Activated T-helper 17 cell treated with anti-CD3 and anti-CD28 coated beads, Interleukin-2, amount 50 U/mL, for 72 hours (primary cell): ENCODE data around the gene FOXN3. TPM values are rescaled to one million over a fixed set of nuclear protein-coding genes. Genes with fewer than 3 reads are reported as not detected.
A peak's percentile ranks its signal among the peaks of the same experiment; 100 is the strongest.

Experiments used
- ATAC-seq: fragments of 150-1000 bp; cut with Tn5 transposase; replicated peaks from 2 replicates; pipeline ENCODE4 v1.10.0; 2021; ENCODE audit warnings: mild to moderate bottlenecking, moderate library complexity
- H3K27ac Mint-ChIP-seq: one replicate; pipeline ENCODE4 v1.8.0; 2022; ENCODE audit warnings: mixed read lengths
- H3K27me3 Mint-ChIP-seq: one replicate; pipeline ENCODE4 v1.8.0; 2022; ENCODE audit warnings: mixed read lengths
- H3K36me3 Mint-ChIP-seq: one replicate; pipeline ENCODE4 v1.8.0; 2022; ENCODE audit warnings: low read depth, mild to moderate bottlenecking, mixed read lengths
- H3K4me1 Mint-ChIP-seq: one replicate; pipeline ENCODE4 v1.8.0; 2022; ENCODE audit warnings: mixed read lengths
- H3K4me3 Mint-ChIP-seq: one replicate; pipeline ENCODE4 v1.8.0; 2022; ENCODE audit warnings: mild to moderate bottlenecking, mixed read lengths
- H3K9me3 Mint-ChIP-seq: one replicate; pipeline ENCODE4 v1.8.0; 2022; ENCODE audit warnings: mixed read lengths
- total RNA-seq, 2 donors: library from RNA; stranded (reverse); gene quantifications; one replicate each; pipeline ENCODE4 v1.2.3, GENCODE V29; 2022

Gene FOXN3
- total RNA-seq, 2 donors from 2014 or later: 56.9 to 82.3 TPM

DNA sequence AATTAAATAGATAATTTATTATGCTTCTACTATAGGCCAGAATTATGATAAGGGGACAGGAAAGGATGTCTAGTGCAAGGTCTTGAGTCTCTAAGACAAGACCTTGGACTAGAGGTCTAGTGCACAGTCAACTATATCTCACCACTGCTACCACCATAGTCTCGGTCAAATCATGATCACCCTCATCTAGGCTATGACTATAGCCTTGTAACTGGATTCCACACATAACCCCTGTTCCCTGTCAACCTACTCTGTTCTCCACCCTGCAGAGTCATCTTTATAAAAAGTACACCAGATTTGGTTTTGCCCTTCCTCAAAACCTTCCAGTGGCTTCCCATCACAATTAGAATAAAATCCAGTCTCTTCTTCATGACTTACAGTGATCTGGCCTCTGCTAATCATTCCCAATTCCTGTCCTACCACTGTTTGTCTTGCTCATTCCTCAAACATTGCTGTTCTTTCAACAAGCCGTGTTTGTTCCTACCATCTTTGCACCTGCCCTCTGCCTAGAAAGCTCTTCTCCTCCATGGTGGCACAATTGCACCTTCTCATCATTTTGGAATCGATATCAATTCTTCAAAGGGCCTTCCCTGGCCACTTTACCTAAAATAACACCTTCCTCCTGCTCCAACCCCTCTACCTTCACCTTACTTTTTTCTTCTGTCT, 169.4 kb downstream of the FOXN3 start:
- ATAC-seq: peak; percentile 21
- H3K27me3 Mint-ChIP-seq: no peaks in the 10 kb centered on the region
- H3K36me3 Mint-ChIP-seq: peaks cover 8% of the 10 kb centered on the region
- peak overlapping the region; percentile 1 for H3K27ac Mint-ChIP-seq
- no peaks in the 10 kb centered on the region for H3K9me3 Mint-ChIP-seq
- H3K4me3 Mint-ChIP-seq: no peak overlapping the region
- peaks cover 13% of the 10 kb centered on the region for H3K4me1 Mint-ChIP-seq

DNA sequence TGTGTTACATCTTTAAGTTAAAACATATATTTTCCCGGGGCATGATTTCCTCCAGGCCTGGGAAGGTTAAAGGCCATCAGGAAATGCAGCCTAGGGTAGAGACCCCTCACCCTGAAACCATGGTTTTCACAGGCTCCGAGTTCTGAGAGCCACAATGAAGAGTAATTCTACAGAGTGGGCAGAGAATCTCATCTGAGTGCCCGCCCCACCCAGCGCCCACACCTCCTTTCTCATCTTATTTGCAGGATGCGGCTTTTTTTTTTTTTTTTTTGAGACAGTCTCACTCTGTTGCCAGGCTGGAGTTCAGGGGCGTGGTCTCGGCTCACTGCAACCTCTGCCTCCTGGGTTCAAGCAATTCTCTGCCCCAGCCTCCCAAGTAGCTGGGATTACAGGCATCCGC, 170.7 kb downstream of the FOXN3 start:
- Mint-ChIP-seq H3K9me3 (no peaks in the 10 kb centered on the region), H3K27ac (no peak overlapping the region)
- no peak for ATAC-seq

DNA sequence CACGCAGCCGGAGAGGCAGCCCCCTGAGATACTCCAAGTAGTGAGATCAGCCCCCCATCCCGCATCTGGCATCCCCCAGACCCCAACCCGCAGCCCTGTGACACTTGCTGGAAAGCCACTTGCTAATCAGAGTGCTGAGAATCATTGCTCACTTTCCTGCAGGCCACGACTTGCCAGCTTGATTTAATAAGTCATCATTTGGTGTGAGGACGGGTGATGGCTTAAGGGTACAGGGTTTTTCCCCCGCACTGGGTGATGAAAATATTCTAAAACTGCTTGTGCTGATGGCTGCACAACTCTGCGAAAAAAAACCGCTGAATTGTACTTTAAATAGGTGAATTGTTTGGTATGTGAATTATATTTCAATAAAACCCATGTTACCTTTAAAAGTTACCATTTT, 171.2 kb downstream of the FOXN3 start:
- H3K9me3 Mint-ChIP-seq: no peaks in the 10 kb centered on the region
- peaks cover 4% of the 10 kb centered on the region for H3K36me3 Mint-ChIP-seq
- H3K27ac Mint-ChIP-seq: no peak overlapping the region
- ATAC-seq: no peak
- H3K4me3 Mint-ChIP-seq: no peak overlapping the region
- peaks cover 21% of the 10 kb centered on the region for H3K4me1 Mint-ChIP-seq
- no peaks in the 10 kb centered on the region for H3K27me3 Mint-ChIP-seq

More for the DNA sequence above, 170.7 kb downstream of the FOXN3 start:
- Mint-ChIP-seq H3K4me1 (peaks cover 19% of the 10 kb centered on the region), H3K36me3 (peaks cover 6% of the 10 kb centered on the region), H3K4me3 (no peak overlapping the region), H3K27me3 (no peaks in the 10 kb centered on the region)

DNA sequence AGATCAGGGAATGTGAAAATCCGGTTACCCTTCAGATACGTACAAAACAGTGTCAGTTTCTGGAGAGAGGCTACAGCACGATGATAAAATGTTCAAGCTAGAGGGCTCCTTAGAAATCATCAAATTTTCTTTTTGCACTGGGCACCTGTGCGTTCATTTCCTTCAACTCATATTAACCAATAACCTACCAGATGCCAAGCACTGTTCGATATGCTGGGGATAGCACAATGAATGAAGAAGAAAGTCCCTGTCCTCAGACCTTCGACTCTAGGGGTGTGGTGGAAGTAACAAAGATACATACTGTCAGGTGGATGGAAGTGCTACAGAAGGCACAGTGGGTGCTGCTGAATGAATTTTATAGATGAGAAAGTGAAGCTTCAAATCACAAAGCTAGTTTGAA, 172.3 kb downstream of the FOXN3 start:
- Mint-ChIP-seq H3K27me3 (no peaks in the 10 kb centered on the region), H3K4me1 (peaks cover 18% of the 10 kb centered on the region), H3K27ac (no peak overlapping the region), H3K36me3 (no peaks in the 10 kb centered on the region), H3K9me3 (no peaks in the 10 kb centered on the region), H3K4me3 (no peak overlapping the region)
- ATAC-seq: no peak

DNA sequence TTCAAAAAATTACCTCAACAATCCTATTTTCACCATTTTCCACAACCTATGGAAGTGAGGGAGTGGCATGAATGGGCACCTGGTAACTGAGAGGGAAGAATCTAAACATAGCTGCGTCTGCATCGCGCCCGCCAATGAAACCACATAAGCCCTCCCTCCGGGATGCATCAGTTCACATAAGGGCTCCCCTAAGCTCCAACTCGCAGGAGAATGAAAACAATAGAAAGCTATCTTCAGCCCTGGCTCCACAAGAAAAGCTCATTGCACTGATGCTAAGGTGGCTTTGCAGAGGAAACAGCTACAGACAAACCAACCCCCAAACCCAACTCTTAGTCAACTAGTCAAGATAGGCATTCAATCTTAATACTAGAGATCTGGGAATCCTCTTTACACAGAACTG, 173.3 kb downstream of the FOXN3 start:
- no peak overlapping the region for H3K27ac Mint-ChIP-seq
- peaks cover 5% of the 10 kb centered on the region for H3K36me3 Mint-ChIP-seq
- no peaks in the 10 kb centered on the region for H3K9me3 Mint-ChIP-seq
- H3K4me1 Mint-ChIP-seq: peaks cover 18% of the 10 kb centered on the region
- no peaks in the 10 kb centered on the region for H3K27me3 Mint-ChIP-seq
- no peak overlapping the region for H3K4me3 Mint-ChIP-seq
- ATAC-seq: no peak

DNA sequence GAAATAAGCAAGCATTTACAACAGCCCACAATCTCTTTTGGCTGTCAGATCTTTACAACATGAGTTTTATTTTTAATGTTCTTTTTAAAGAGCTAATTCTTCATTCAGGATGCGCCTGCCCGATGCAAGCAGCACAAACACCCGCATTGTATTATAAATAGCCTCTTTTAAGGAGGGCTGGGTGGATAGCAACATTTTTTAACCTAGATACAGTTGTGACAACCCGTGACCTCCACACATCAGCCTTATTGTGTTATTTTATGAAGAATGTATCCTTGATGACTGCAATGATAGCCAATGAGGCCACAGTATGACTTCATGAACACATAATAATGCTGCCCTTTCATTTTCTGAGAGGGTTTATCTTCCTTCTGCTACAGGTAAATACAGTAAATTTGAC, 173.7 kb downstream of the FOXN3 start:
- Mint-ChIP-seq H3K4me1 (peaks cover 18% of the 10 kb centered on the region), H3K27me3 (no peaks in the 10 kb centered on the region), H3K36me3 (peaks cover 5% of the 10 kb centered on the region), H3K27ac (no peak overlapping the region), H3K4me3 (no peak overlapping the region), H3K9me3 (no peaks in the 10 kb centered on the region)
- ATAC-seq: no peak

DNA sequence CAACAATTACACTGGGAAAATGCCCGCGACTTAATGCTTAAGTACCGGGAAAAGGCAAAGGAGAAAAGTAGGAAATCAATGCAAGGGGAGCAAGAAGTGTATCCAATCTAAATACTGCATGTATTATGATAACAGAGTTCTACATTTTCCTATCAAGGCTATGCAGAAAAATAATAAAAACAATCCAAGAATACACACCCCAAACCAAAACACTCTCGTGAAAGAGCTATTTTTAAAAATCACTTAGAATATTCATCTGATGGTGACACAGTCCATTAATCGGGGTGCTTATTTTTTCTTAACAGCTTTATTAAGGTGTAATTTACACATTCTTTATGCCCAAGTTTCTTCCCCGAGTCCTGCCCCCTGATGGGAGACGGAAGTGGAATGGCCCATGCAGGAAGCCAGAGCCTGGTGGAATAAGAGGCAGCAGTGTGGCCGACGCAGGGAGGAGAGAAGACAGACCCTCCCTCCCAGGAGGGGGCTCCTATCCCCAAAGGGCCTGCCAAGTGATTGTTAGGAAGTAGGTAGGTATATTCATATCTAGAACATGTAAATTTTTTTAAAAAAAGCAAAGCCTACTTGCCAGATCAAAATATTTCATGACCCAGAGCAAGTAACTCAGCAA, 174.3 kb downstream of the FOXN3 start:
- no peaks in the 10 kb centered on the region for H3K27me3 Mint-ChIP-seq
- H3K27ac Mint-ChIP-seq: no peak overlapping the region
- H3K4me1 Mint-ChIP-seq: peaks cover 16% of the 10 kb centered on the region
- ATAC-seq: no peak
- no peaks in the 10 kb centered on the region for H3K9me3 Mint-ChIP-seq
- H3K4me3 Mint-ChIP-seq: no peak overlapping the region
- H3K36me3 Mint-ChIP-seq: peaks cover 5% of the 10 kb centered on the region

DNA sequence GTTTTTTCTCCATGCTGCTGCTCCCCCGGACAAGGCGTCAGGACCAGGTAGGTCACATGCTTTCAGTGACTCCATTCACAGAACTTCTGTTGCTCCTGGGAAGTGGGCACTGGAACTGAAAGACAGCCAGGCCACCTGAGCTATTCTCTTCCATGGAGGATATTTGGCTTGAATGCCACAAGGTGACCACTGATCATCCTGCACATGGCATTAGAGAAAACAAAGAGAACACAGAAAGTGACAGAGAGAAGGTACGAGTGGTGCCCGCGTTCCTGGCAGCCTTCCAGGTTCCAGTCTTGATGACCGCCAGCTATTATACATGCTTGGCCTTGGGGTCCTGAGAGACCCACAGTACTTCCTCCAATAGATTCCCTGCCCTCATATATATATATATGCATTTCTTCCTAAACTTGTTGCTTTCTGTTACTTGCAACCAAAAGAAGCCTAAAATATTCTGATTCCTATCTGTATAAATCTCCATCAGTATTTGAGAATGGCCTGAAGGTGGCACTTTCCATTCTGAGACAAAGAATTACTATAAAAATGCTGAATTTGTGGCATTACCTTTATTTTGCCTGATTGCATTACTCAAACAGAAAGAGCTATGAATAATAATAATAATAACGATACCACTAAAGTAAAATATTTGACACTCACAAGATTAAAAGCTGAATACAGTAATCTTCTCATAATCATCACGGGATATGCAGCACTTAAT, 174.9 kb downstream of the FOXN3 start:
- H3K9me3 Mint-ChIP-seq: no peaks in the 10 kb centered on the region
- H3K36me3 Mint-ChIP-seq: peaks cover 5% of the 10 kb centered on the region
- H3K4me1 Mint-ChIP-seq: peaks cover 12% of the 10 kb centered on the region
- no peak overlapping the region for H3K4me3 Mint-ChIP-seq
- ATAC-seq: no peak
- H3K27me3 Mint-ChIP-seq: no peaks in the 10 kb centered on the region
- H3K27ac Mint-ChIP-seq: no peak overlapping the region

DNA sequence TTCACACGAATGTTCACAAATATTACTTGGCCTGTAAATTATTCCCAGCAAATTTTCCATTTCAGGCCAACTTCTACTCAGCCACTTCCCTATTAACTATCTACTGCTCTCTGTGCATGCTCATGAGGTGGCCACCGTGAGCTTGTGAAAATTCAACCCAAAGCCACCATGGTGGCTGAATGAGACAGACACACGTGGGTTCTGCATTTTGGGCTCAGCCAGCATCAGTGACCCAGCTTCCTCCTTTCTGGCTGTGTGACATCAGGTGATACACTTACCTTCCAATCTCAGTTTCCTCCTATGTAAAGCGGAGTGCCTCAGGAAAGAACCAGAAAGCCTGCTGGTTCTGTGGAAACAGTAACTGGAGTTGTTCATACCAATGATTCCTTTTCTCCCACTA, 175.8 kb downstream of the FOXN3 start:
- Mint-ChIP-seq H3K27me3 (no peaks in the 10 kb centered on the region), H3K4me3 (no peak overlapping the region)

DNA sequence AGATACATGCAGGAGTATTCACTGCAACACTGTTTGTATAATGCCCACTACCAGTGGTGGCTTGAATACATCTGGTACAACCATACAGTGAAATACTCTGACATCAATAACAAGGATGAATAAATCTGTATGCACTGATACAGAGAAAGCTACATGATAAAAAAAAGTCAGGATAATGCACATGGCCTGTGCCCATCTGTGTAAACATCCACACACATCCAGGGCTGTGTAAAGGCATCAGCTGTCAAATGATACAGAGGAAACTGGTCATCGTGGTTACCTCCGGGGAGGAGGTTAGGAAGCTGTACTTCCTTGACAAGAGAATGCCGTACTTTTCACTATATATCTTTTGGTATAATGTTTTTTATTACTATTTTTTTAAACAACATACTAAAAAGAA, 176.6 kb downstream of the FOXN3 start:
- no peaks in the 10 kb centered on the region for H3K27me3 Mint-ChIP-seq
- no peak overlapping the region for H3K27ac Mint-ChIP-seq
- H3K4me1 Mint-ChIP-seq: peaks cover 12% of the 10 kb centered on the region
- no peaks in the 10 kb centered on the region for H3K9me3 Mint-ChIP-seq
- peak; percentile 52 for ATAC-seq
- no peak overlapping the region for H3K4me3 Mint-ChIP-seq
- peaks cover 5% of the 10 kb centered on the region for H3K36me3 Mint-ChIP-seq

More for the DNA sequence above, 175.8 kb downstream of the FOXN3 start:
- Mint-ChIP-seq H3K4me1 (peaks cover 12% of the 10 kb centered on the region), H3K9me3 (no peaks in the 10 kb centered on the region), H3K36me3 (peaks cover 5% of the 10 kb centered on the region), H3K27ac (peak overlapping the region; percentile 18)
- ATAC-seq: no peak

DNA sequence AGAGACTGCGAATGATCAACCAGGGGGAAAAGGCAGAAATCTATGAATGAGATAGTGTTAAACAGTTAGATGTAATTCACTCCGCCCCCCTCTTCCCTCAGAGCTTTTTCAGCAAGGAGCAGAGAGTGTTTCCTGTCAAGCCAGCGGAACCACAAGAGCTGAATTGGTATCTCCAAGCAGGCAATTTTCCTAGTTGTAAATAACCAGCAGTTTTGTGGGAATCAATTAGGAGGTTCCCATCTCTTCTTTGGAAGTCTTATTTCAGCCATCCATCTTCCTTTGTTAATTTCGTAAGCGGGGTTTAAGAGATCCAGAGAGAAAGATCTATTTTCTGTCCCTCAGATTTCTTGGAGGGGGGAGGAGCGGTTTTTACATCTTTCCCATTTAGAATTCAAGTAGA, 178.0 kb downstream of the FOXN3 start:
- Mint-ChIP-seq H3K27ac (no peak overlapping the region), H3K27me3 (no peaks in the 10 kb centered on the region), H3K36me3 (peaks cover 5% of the 10 kb centered on the region), H3K4me3 (no peak overlapping the region), H3K4me1 (peaks cover 12% of the 10 kb centered on the region), H3K9me3 (no peaks in the 10 kb centered on the region)
- no peak for ATAC-seq

DNA sequence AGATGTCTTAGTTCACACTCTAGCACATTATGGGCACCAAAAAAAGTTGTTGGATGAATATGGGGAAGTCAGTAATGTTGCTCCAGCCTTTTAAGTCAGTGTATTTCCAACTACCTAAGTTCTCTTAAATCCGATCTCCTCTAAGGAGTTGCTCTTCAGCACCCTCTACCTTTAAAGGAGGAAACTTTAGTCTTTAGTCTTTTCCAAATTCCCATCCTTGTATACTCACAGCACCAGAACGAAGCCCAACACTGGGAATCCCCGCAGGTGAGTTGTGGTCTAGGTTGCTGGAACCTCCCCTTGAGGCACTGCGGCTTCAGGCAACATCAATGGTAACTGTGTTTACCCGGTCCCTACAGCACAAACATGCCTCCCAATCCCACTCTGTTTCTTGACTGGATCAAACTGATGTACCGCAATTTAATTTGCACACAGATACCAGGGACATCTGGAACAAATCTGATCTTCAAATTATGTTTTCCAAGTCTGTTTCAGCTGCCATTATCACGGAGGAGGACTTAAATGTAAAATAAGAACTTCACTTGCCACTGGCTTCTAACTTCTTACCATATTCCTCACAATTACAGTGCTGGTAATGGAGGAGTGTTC, 179.0 kb downstream of the FOXN3 start:
- no peaks in the 10 kb centered on the region for H3K27me3 Mint-ChIP-seq
- H3K27ac Mint-ChIP-seq: no peak overlapping the region
- ATAC-seq: no peak
- H3K36me3 Mint-ChIP-seq: peaks cover 5% of the 10 kb centered on the region
- no peaks in the 10 kb centered on the region for H3K9me3 Mint-ChIP-seq
- peaks cover 15% of the 10 kb centered on the region for H3K4me1 Mint-ChIP-seq
- H3K4me3 Mint-ChIP-seq: no peak overlapping the region

DNA sequence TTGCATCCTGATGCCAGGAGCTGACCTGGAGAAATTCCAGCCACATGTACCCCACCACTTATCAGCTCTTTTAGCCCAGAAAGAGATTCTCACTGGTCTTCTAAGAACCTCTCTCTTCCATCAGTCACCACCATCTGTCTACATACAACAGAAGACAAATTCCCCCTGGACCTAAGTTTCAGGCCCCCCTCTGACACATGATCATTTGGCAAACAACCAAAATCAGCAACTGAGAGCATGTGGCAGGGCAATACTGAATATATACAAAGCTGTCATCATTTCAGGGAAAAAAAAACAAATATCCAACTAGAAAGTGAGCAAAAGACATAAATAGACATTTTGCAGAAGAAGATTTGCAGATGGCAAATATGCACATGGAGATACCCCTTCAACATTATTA, 180.2 kb downstream of the FOXN3 start:
- H3K4me1 Mint-ChIP-seq: peaks cover 11% of the 10 kb centered on the region
- no peak overlapping the region for H3K4me3 Mint-ChIP-seq
- no peak overlapping the region for H3K27ac Mint-ChIP-seq
- H3K27me3 Mint-ChIP-seq: no peaks in the 10 kb centered on the region
- H3K36me3 Mint-ChIP-seq: peaks cover 5% of the 10 kb centered on the region
- no peaks in the 10 kb centered on the region for H3K9me3 Mint-ChIP-seq
- no peak for ATAC-seq

DNA sequence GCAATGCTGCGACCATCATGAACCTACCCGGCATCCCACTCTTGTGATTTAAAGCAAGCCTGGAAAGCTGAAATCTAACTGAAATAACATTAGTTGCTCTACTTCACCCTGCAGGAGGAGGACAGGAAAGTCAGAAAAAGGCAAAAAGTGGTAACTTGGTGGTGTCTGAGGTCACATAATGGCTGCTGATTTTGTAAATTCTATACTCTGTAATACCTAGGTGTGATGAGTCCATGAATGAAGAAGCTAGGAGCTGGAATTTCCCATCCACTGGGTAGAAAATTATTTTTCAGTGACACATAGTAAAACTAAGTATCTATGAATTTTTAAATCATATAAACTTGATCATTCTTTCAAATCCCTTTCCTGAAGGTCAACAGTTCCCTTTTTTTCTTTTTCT, 183.8 kb downstream of the FOXN3 start:
- Mint-ChIP-seq H3K36me3 (no peaks in the 10 kb centered on the region), H3K4me1 (peaks cover 16% of the 10 kb centered on the region), H3K27me3 (no peaks in the 10 kb centered on the region), H3K4me3 (no peak overlapping the region), H3K27ac (peak overlapping the region; percentile 28), H3K9me3 (no peaks in the 10 kb centered on the region)
- no peak for ATAC-seq
